CD4-positive, alpha-beta T cell (primary cell): ENCODE data around the gene KLHDC4. TPM values are rescaled to one million over a fixed set of nuclear protein-coding genes. Genes with fewer than 3 reads are reported as not detected.
A peak's percentile ranks its signal among the peaks of the same experiment; 100 is the strongest.

ENCODE experiments used
- ATAC-seq: fragments of 200-7000 bp; cut with Tn5 transposase; one replicate; pipeline ENCODE4 v1.10.0; 2022; ENCODE audit warnings: mild to moderate bottlenecking; ENCODE audit not compliant: poor library complexity
- CTCF ChIA-PET: fragments of 350-600 bp; sonication (Branson Sonifier 250); formaldehyde crosslinking; loops from one replicate; lab custom pipeline; 2021; ENCODE audit warnings: antibody characterized with exemption, inconsistent platforms; lab: Charles Lee
- POLR2A ChIA-PET: fragments of 350-600 bp; sonication (Branson Sonifier 250); formaldehyde crosslinking; loops from one replicate; lab custom pipeline; 2021; ENCODE audit warnings: antibody characterized with exemption, inconsistent platforms; lab: Charles Lee
- DNase-seq, 14 experiments: peaks; one replicate each; pipeline ENCODE4 v3.0.0-alpha.2; 2013 to 2020; ENCODE audit warnings: mixed read lengths in 2 of 14
- H3K27ac ChIP-seq, 2 donors: one replicate each; pipeline versions ENCODE4 v1.5.1 to v1.7.0; 2013; ENCODE audit warnings: low read length in 2 of 2, low read depth in 1 of 2, mild to moderate bottlenecking in 1 of 2
- H3K27me3 ChIP-seq, 2 experiments: 1 replicate in 1 of 2; 2 replicates in 1 of 2; pipeline versions ENCODE4 v1.6.1 to v1.7.0; 2013; ENCODE audit warnings: low read length in 2 of 2, control low read depth in 1 of 2, mild to moderate bottlenecking in 1 of 2, moderate library complexity in 1 of 2; ENCODE audit not compliant: insufficient read depth in 2 of 2, control insufficient read depth in 1 of 2
- H3K36me3 ChIP-seq: one replicate; pipeline ENCODE4 v1.6.1; 2013; ENCODE audit warnings: low read length, control low read depth; ENCODE audit not compliant: insufficient read depth
- H3K4me1 ChIP-seq: one replicate; pipeline ENCODE4 v1.6.1; 2013; ENCODE audit warnings: low read length, control low read depth; ENCODE audit not compliant: insufficient read depth
- H3K4me3 ChIP-seq: one replicate; pipeline ENCODE4 v1.5.1; 2013; ENCODE audit warnings: mild to moderate bottlenecking, low read length, moderate library complexity
- H3K9me3 ChIP-seq, 2 experiments: 1 replicate in 1 of 2; 2 replicates in 1 of 2; pipeline versions ENCODE4 v1.6.1 to v1.7.0; 2013; ENCODE audit warnings: low read length in 2 of 2, mild to moderate bottlenecking in 2 of 2, control low read depth in 1 of 2, moderate library complexity in 1 of 2; ENCODE audit not compliant: control insufficient read depth in 1 of 2, insufficient read depth in 1 of 2
- H3K27ac Mint-ChIP-seq: one replicate; pipeline ENCODE4 v1.8.0; 2020; ENCODE audit warnings: mixed read lengths
- H3K27me3 Mint-ChIP-seq: one replicate; pipeline ENCODE4 v1.8.0; 2021; ENCODE audit warnings: mixed read lengths
- H3K36me3 Mint-ChIP-seq: one replicate; pipeline ENCODE4 v1.8.0; 2021; ENCODE audit warnings: low read depth, mixed read lengths
- H3K4me1 Mint-ChIP-seq: one replicate; pipeline ENCODE4 v1.8.0; 2021; ENCODE audit warnings: low read depth, mixed read lengths
- H3K4me3 Mint-ChIP-seq: one replicate; pipeline ENCODE4 v1.8.0; 2020; ENCODE audit warnings: mild to moderate bottlenecking, mixed read lengths
- H3K9me3 Mint-ChIP-seq: one replicate; pipeline ENCODE4 v1.8.0; 2020; ENCODE audit warnings: mixed read lengths
- intact Hi-C, 2 experiments: fragments of 100-400 bp; cut with DNase I in 1 of 2; cut with micrococcal nuclease in 1 of 2; formaldehyde crosslinking; loops; one replicate each; pipeline versions ENCODE4 v1.15.1 to v1.9.0; 2023 to 2025; cut with DNase I, micrococcal nuclease
- total RNA-seq, 174 experiments: library from RNA in 2 of 174; stranded (reverse) in 2 of 174; gene quantifications; one replicate each; pipeline ENCODE4 v1.2.3 and lab custom pipeline; 2021 to 2026
- TF ChIP-seq, protein P1 (sequence below): fragments of 200-600 bp; IDR thresholded peaks from one replicate; pipeline ENCODE4 v1.8.0; 2022; ENCODE audit warnings: antibody characterized with exemption, mild to moderate bottlenecking

The KLHDC4 gene
- total RNA-seq, 2 experiments from 2014 or later, result 41.4 to 43.0 TPM

DNA sequence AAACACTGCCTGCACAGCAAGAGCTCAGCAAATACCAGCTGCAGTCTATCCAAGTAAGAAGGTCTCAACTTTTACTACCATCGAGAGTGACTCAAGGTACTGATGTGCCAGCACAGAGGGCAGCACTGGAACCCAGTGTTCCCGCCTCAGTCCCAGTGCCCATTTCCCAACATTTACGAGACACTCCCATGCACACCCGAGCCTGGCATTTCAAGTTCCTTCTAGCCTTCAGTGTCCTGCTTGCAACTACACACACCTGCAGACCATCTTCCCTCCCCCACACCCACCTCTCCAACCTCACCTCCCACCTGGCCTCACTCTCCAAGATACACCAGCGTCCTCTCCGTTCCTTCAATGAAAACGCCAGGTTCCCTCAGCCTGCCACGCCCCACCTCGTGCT is 3.2 kb downstream of the KLHDC4 start:
- POLR2A ChIA-PET, result no interaction called here
- TF ChIP-seq, protein P1, sequence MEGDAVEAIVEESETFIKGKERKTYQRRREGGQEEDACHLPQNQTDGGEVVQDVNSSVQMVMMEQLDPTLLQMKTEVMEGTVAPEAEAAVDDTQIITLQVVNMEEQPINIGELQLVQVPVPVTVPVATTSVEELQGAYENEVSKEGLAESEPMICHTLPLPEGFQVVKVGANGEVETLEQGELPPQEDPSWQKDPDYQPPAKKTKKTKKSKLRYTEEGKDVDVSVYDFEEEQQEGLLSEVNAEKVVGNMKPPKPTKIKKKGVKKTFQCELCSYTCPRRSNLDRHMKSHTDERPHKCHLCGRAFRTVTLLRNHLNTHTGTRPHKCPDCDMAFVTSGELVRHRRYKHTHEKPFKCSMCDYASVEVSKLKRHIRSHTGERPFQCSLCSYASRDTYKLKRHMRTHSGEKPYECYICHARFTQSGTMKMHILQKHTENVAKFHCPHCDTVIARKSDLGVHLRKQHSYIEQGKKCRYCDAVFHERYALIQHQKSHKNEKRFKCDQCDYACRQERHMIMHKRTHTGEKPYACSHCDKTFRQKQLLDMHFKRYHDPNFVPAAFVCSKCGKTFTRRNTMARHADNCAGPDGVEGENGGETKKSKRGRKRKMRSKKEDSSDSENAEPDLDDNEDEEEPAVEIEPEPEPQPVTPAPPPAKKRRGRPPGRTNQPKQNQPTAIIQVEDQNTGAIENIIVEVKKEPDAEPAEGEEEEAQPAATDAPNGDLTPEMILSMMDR, result no peak
- CTCF ChIA-PET, result no interaction called here
- no peaks in the 10 kb centered on the region for H3K27me3 ChIP-seq
- no peak overlapping the region for H3K27ac ChIP-seq
- no peak overlapping the region for H3K4me3 ChIP-seq
- peak overlapping the region; percentile 66 for H3K4me3 Mint-ChIP-seq
- peaks cover 52% of the 10 kb centered on the region for H3K36me3 ChIP-seq
- H3K27ac Mint-ChIP-seq, result peak overlapping the region; percentile 65
- DNase-seq (no peak), ATAC-seq (no peak)
- intact Hi-C loops, result loop anchor here in 1 of 2 experiments (2.0 to 10.0 kb wide), 2 partner anchors 268 to 438 kb away; no protein-coding TSS in a partner anchor
- peaks cover 74% of the 10 kb centered on the region for H3K36me3 Mint-ChIP-seq
- no peaks in the 10 kb centered on the region for H3K9me3 Mint-ChIP-seq
- peaks cover 49% of the 10 kb centered on the region for H3K4me1 ChIP-seq
- peaks cover 40% of the 10 kb centered on the region for H3K4me1 Mint-ChIP-seq
- no peaks in the 10 kb centered on the region for H3K9me3 ChIP-seq
- no peaks in the 10 kb centered on the region for H3K27me3 Mint-ChIP-seq

- H3K27ac ChIP-seq, result no peak overlapping the region
- H3K9me3 ChIP-seq, result no peaks in the 10 kb centered on the region
- no peak overlapping the region for H3K4me3 ChIP-seq
- ATAC-seq (no peak), DNase-seq (peak in 6 of 14 experiments; percentile 5 to 61 (median 28))
- CTCF ChIA-PET, result no interaction called here
- H3K36me3 ChIP-seq, result peaks cover 52% of the 10 kb centered on the region
- Mint-ChIP-seq H3K27ac (peak overlapping the region; percentile 65), H3K36me3 (peaks cover 79% of the 10 kb centered on the region), H3K27me3 (no peaks in the 10 kb centered on the region), H3K9me3 (no peaks in the 10 kb centered on the region), H3K4me3 (peak overlapping the region; percentile 57), H3K4me1 (peaks cover 40% of the 10 kb centered on the region)
- no peaks in the 10 kb centered on the region for H3K27me3 ChIP-seq
- intact Hi-C loops, result loop anchor here in 1 of 2 experiments (2.0 to 10.0 kb wide), 2 partner anchors 267 to 437 kb away; no protein-coding TSS in a partner anchor
- TF ChIP-seq, protein P1, result no peak
- POLR2A ChIA-PET, result no interaction called here
- H3K4me1 ChIP-seq, result peaks cover 49% of the 10 kb centered on the region
Measured at GRCh38 chr16:87762071-87762571, 3.7 kb downstream of the KLHDC4 start.

- intact Hi-C loops, result loop anchor here in 1 of 2 experiments (10.0 kb wide), 1 partner anchor 436 kb away; no protein-coding TSS in a partner anchor
- Histone ChIP-seq H3K36me3 (peaks cover 62% of the 10 kb centered on the region), H3K9me3 (no peaks in the 10 kb centered on the region), H3K4me1 (peaks cover 42% of the 10 kb centered on the region), H3K4me3 (no peak overlapping the region), H3K27me3 (no peaks in the 10 kb centered on the region), H3K27ac (no peak overlapping the region)
- DNase-seq, result no peak
- Mint-ChIP-seq H3K27me3 (no peaks in the 10 kb centered on the region), H3K27ac (no peak overlapping the region), H3K4me1 (peaks cover 39% of the 10 kb centered on the region), H3K9me3 (no peaks in the 10 kb centered on the region), H3K4me3 (no peak overlapping the region), H3K36me3 (peaks cover 89% of the 10 kb centered on the region)
- TF ChIP-seq, protein P1, result no peak
- ATAC-seq, result no peak
- POLR2A ChIA-PET, result no interaction called here
- CTCF ChIA-PET, result no interaction called here
Measured at GRCh38 chr16:87761060-87761459, 4.7 kb downstream of the KLHDC4 start.
